ENCODE data around the gene EFHC2. TPM values are rescaled to one million over a fixed set of nuclear protein-coding genes. Genes with fewer than 3 reads are reported as not detected.
"Not testable (repeated sequence)": the region's sequence is repeated elsewhere in the genome, so short reads cannot be mapped to it uniquely, and the experiment has no call there.

The EFHC2 gene
- polyA plus RNA-seq, 3 donors: 6.5 to 10.4 (median 9.5) TPM

GRCh38 chrX:44244008-44244407 is 99.5 kb downstream of the EFHC2 start:
- peak in 8 of 11 donors; percentile 3 to 25 (median 15) for DNase-seq (ENCODE audit: extremely low read depth in 1 of 11, low read depth in 9 of 11, low spot score in 4 of 11)

GRCh38 chrX:44241546-44241945 is 101.9 kb downstream of the EFHC2 start:
- DNase-seq (ENCODE audit: extremely low read depth in 1 of 11, low read depth in 9 of 11, low spot score in 4 of 11): no peak

DNA sequence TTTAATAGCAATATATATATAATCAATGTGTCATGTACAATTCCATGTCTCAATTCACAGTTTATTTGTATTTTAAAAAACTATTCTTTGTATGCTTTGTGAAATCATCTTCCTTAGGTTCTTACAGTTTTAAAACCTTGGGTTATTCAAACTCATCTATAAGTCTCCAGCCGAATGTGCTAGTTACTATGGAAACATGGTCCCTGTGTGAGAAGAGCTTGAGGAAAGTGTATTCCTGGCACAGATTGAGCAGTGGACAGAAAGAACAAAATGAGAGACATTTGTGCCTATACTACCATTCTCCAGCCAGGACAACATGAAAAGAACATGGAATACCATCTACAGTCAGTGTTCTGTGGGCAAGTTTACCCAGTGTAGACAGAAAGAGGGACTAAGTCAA is 103.4 kb downstream of the EFHC2 start:
- DNase-seq (ENCODE audit: extremely low read depth in 1 of 11, low read depth in 9 of 11, low spot score in 4 of 11): no peak

DNA sequence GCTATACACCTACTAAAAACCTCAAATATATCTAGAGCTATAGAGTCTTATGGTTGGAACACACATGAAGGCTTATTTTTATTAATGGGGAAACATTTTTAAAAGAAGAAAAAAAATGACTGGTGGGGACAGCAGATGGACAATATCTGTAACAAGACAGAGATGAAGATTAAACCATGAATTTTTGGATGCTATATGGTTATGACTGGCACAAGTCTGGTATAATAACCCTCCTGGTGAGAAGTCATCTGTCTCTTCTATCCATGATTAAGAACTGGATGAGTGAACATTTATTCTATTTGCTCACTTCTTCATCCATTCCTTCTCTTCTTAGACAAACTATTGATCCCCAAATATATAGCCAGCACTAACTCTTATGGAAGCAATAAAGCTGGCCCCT is 104.4 kb downstream of the EFHC2 start:
- DNase-seq (ENCODE audit: extremely low read depth in 1 of 11, low read depth in 9 of 11, low spot score in 4 of 11): no peak

GRCh38 chrX:44235534-44235933 is 107.9 kb downstream of the EFHC2 start:
- DNase-seq (ENCODE audit: extremely low read depth in 1 of 11, low read depth in 9 of 11, low spot score in 4 of 11): no peak

DNA sequence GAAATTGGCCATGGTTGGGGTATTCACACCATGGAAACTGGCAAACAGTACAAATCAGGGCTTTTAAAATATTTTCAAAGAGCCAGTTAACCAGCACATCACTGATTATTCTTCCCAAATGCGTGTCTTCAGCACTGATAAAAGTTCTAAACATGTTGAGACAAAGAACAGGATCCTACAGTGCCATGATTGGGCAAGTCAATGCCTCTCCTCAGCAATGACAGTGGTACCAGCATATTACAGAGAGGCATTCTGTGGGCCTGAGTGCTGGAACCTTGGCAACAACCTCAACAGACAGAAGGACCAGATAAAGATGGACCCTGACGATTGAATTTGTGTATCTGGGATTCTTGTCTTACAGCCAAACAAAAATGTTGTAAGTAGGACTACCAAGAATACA is 108.9 kb downstream of the EFHC2 start:
- no peak for DNase-seq (ENCODE audit: extremely low read depth in 1 of 11, low read depth in 9 of 11, low spot score in 4 of 11)

GRCh38 chrX:44234116-44234515 is 109.4 kb downstream of the EFHC2 start:
- no peak for DNase-seq (ENCODE audit: extremely low read depth in 1 of 11, low read depth in 9 of 11, low spot score in 4 of 11)

- no peak for DNase-seq (ENCODE audit: extremely low read depth in 1 of 11, low read depth in 9 of 11, low spot score in 4 of 11)
These were observed 111.4 kb downstream of the EFHC2 start for GRCh38 chrX:44232081-44232480.

DNA sequence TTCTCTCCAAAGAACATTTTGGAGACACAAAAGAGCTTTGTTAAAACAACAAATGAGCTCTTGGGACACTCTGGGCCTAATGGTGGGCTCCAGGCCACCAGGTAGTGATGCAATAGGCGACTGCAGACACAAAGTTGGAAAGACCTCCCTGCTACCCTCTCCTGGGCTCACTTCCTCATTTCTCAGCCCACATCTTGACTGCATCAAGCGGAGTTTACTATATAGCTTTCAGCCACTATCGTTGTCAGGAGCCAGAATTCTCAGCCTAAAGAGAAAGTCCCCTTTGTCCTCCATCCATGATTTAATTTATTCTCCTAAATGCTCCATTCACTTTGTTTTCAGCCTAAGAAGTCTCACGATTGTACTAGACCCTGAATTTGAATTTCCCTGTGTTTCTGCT is 114.9 kb downstream of the EFHC2 start:
- no peak for DNase-seq (ENCODE audit: extremely low read depth in 1 of 11, low read depth in 9 of 11, low spot score in 4 of 11)

DNA sequence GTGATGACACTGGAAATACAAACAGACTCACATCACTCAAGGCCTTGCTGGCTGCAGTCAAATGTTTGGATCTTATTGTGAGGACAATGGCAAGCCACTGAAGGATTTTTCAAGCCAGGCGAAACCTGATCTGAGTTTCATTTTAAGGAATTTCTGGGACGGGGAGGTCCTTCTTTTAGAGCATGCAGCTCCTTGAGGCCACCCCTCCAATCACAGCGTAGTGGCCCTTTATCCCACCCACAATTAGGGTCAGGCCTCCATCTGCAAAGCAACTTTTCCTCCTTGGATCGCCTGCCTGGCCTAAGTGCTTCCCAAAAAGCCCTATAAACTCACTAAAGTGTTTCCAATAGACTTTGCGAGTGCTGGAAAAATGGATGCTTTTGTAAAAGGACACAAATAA is 115.5 kb downstream of the EFHC2 start:
- DNase-seq (ENCODE audit: extremely low read depth in 1 of 11, low read depth in 9 of 11, low spot score in 4 of 11): no peak

- no peak for DNase-seq (ENCODE audit: extremely low read depth in 1 of 11, low read depth in 9 of 11, low spot score in 4 of 11)
These were observed 117.8 kb downstream of the EFHC2 start for GRCh38 chrX:44225667-44226066.

GRCh38 chrX:44224760-44225159 is 118.7 kb downstream of the EFHC2 start:
- DNase-seq (ENCODE audit: extremely low read depth in 1 of 11, low read depth in 9 of 11, low spot score in 4 of 11): no peak

- no peak for DNase-seq (ENCODE audit: extremely low read depth in 1 of 11, low read depth in 9 of 11, low spot score in 4 of 11)
These were observed 120.3 kb downstream of the EFHC2 start for GRCh38 chrX:44223150-44223549.

DNA sequence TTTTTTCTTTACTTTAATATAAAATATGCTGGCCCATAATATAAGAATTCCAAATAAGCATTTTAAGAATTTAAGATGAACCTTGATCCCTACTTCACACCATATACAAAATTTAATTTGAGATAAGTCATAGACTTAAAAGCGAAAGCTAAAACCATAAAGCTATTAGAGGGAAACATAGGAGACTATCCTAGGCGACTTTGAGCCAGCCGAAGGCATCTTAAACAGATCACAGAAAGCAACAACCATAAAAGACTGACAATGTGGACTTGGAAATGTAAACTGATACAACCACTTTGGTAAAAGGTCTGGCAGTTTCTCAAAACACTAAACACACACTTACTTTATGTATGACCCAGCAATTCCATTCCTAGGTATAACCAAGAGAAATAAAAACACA is 125.0 kb downstream of the EFHC2 start:
- no peak for DNase-seq (ENCODE audit: extremely low read depth in 1 of 11, low read depth in 9 of 11, low spot score in 4 of 11)

- no peak for DNase-seq (ENCODE audit: extremely low read depth in 1 of 11, low read depth in 9 of 11, low spot score in 4 of 11)
These were observed 127.3 kb downstream of the EFHC2 start for GRCh38 chrX:44216171-44216570.

GRCh38 chrX:44203791-44204190 is 139.7 kb downstream of the EFHC2 start:
- DNase-seq (ENCODE audit: extremely low read depth in 1 of 11, low read depth in 9 of 11, low spot score in 4 of 11): no peak

DNA sequence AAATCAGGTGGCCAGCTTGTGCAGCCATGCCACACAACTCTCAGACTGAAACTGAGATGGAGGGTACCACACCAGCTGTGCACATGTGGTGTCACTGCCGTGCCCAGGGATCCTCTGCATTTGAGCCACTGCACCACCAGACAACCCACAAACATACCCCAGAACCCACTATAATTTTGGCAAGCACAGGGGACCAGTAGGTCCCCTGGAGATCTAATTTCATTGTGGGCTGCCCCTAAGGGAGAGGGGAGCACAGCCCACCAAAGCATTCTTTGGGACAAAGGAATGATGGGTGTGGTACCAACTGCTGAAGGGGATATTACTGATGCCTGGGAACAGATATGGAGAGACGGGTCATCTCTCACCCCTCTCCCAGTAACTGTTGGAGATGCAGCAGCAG is 140.9 kb downstream of the EFHC2 start:
- no peak for DNase-seq (ENCODE audit: extremely low read depth in 1 of 11, low read depth in 9 of 11, low spot score in 4 of 11)

GRCh38 chrX:44189116-44189515 is 154.4 kb downstream of the EFHC2 start:
- DNase-seq (ENCODE audit: extremely low read depth in 1 of 11, low read depth in 9 of 11, low spot score in 4 of 11): no peak

DNA sequence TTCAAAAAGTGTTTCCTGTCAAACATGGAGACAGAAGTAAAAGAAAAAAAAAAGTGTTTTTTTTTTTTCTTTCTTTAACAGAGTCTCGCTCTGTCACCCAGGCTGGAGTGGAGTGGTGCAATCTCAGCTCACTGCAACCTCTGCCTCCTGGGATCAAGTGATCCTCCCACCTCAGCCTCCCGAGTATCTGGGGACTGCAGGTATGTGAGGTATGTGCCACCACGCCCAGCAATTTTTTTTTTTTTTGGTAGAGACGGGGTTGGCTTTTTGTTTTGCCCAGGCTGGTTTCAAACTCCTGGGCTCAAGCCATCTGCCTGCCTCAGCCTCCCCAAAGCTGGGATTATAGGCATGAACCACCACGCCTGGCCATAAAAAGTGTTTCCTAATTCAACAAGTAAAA is 155.6 kb downstream of the EFHC2 start:
- not testable (repeated sequence) for DNase-seq (ENCODE audit: extremely low read depth in 1 of 11, low read depth in 9 of 11, low spot score in 4 of 11)

DNA sequence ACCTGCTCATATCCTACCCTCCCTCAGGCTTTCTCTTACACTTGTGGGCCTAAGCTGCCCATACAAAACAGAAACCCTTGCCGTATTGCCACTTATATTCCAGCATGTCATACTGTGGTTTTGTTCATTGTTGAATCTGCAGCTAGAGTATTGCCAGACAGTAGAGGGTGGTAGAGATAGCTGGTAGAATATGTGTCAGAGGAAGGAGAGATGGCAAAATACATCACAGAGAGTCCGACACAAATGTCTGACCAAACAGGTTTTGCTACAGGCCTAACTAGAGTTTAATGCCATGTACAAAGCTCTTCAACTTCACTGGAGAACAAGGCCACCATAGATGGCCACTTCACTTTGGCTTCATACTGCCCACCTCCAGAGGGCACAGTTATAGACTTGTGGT is 160.1 kb downstream of the EFHC2 start:
- no peak for DNase-seq (ENCODE audit: extremely low read depth in 1 of 11, low read depth in 9 of 11, low spot score in 4 of 11)

DNA sequence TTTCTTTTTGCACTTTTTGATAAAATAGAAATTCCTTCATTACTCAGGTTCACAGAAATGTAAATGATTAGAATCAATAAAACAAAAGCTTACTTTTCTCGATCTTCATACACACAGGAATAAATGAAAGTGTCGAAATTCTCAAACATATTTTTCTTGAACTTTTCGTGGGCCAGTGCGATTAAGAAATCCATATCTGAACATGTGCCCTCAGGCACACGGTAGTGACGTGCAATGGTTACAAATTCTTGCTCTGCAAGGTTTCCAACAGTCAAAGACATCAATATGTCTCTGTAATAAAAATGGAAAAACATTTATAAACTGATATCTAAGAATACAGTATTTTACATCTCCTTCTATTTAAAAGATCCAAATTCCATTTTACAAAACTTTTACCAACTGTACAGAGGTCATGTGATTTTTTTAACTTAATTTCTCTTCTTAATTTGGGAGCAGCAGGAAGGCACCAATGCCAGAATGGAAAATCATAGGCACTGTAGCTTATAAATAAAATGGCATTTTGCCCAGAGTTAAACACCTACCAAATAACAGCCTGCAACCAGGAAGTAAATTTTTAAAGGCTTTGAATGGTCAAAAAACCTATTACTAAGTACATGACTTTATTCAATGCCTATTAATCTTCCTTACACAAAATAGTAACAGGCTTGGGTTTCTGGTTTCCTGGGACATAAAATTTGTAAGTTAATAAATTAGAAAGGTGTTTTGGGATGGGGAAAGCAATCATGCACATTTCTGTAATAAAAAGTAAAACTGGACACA is 165.0 kb downstream of the EFHC2 start:
- no peak for DNase-seq (ENCODE audit: extremely low read depth in 1 of 11, low read depth in 9 of 11, low spot score in 4 of 11)

Data from renal cortex interstitium (tissue), 11 donors.